HCT116 (cell line): ENCODE data around the gene RPL3.

Experiments
- CEBPB ChIP-seq: IDR thresholded peaks from 2 replicates; pipeline ENCODE4 v1.6.1; 2012; ENCODE audit warnings: low read depth
- CTCF ChIP-seq, 3 experiments: fragments of 200-600 bp in 1 of 3; sonication (generic) in 1 of 3; IDR thresholded peaks in 2 of 3; conservative IDR thresholded peaks in 1 of 3; 2 replicates each; pipeline ENCODE4 v1.5.1; 2012 to 2017; ENCODE audit warnings: low read depth in 2 of 3, low read length in 2 of 3, antibody characterized with exemption in 1 of 3, borderline replicate concordance in 1 of 3, control low read depth in 1 of 3, mild to moderate bottlenecking in 1 of 3, mixed read lengths in 1 of 3, mixed run types in 1 of 3, moderate library complexity in 1 of 3; ENCODE audit not compliant: insufficient read depth in 1 of 3
- ELF1 ChIP-seq: IDR thresholded peaks from 2 replicates; pipeline ENCODE4 v1.6.1; 2012; ENCODE audit warnings: low read depth, borderline replicate concordance
- JUND ChIP-seq: IDR thresholded peaks from 2 replicates; pipeline ENCODE4 v1.6.1; 2012
- POLR2A ChIP-seq: IDR thresholded peaks from 2 replicates; pipeline ENCODE4 v1.7.0; 2011; ENCODE audit warnings: borderline replicate concordance; ENCODE audit not compliant: insufficient read depth, insufficient read length; ENCODE audit errors: extremely low read depth
- POLR2AphosphoS5 ChIP-seq: IDR thresholded peaks from 2 replicates; pipeline ENCODE4 v1.6.1; 2011; ENCODE audit warnings: mild to moderate bottlenecking, low read depth, low read length, moderate library complexity
- RAD21 ChIP-seq: IDR thresholded peaks from 2 replicates; pipeline ENCODE4 v1.6.1; 2012; ENCODE audit warnings: low read depth, mild to moderate bottlenecking
- REST ChIP-seq: IDR thresholded peaks from 2 replicates; pipeline ENCODE4 v1.6.1; 2012; ENCODE audit warnings: low read depth
- SP1 ChIP-seq: IDR thresholded peaks from 2 replicates; pipeline ENCODE4 v1.6.1; 2012; ENCODE audit warnings: low read depth
- SRF ChIP-seq: IDR thresholded peaks from 2 replicates; pipeline ENCODE4 v1.6.1; 2012; ENCODE audit warnings: low read depth
- TCF7L2 ChIP-seq: IDR thresholded peaks from 2 replicates; pipeline ENCODE4 v1.7.0; 2011; ENCODE audit warnings: borderline replicate concordance, inconsistent platforms; ENCODE audit not compliant: insufficient read depth, insufficient read length; ENCODE audit errors: extremely low read depth
- ZNF274 ChIP-seq: fragments of 200-500 bp; sonication (Bioruptor generic); IDR thresholded peaks from 2 replicates; pipeline ENCODE4 v1.6.1; 2014; ENCODE audit warnings: mild to moderate bottlenecking, low read depth, low read length, inconsistent platforms
- TF ChIP-seq, protein P1 (sequence below): IDR thresholded peaks from 2 replicates; pipeline ENCODE4 v1.6.1; 2012

DNA sequence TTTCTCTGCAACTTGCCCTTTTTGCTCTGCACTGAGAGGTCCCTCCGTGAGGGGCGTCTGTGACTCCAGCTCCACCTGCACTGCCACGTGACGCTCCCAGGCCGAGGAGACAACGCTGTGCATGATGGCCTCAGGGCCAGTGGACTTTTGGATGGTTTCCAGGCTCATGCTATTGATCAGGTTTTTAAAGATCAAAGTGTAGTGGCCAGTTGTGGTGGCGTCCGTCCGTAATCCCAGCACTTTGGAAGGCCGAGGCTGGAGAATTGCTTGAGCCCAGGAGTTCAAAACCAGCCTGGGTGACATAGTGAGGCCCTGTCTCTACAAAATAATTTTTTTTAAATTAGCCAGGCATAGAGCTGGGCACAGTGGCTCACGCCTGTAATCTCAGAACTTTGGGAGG is 16.1 kb downstream of the RPL3 start:
- TF ChIP-seq POLR2A (no peak), ZNF274 (no peak), ELF1 (no peak), REST (no peak), SP1 (no peak), RAD21 (no peak), JUND (no peak), TCF7L2 (no peak), CTCF (IDR thresholded peaks at IDR 0.05 in 2 of 3, conservative IDR thresholded peaks at IDR 0.05 in 1 of 3; ENCODE audit: borderline replicate concordance in 1 of 3, insufficient read depth in 1 of 3, low read depth in 2 of 3, low read length in 2 of 3) (no peak), POLR2AphosphoS5 (no peak), SRF (no peak), CEBPB (no peak)
- TF ChIP-seq, protein P1, sequence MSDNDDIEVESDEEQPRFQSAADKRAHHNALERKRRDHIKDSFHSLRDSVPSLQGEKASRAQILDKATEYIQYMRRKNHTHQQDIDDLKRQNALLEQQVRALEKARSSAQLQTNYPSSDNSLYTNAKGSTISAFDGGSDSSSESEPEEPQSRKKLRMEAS: no peak
